K562 treated with DMSO at 1 percent for 48 hours (cell line): ENCODE results near the gene NDUFV1. TPM values are rescaled to one million over a fixed set of nuclear protein-coding genes. Genes with fewer than 3 reads are reported as not detected.

Experiments
- total RNA-seq: library from RNA; unstranded; fragments of 300-600 nt; gene quantifications from 2 replicates; pipeline ENCODE4 v1.2.3, GENCODE V29; 2022; ENCODE audit warnings: low replicate concordance; ENCODE audit errors: extremely low read depth

NDUFV1 gene
- total RNA-seq = not detected in 2 replicates

GRCh38 chr11:67606492-67607295 is at the start of gene NDUFV1:
Gene NDUFV1 (plus strand): TSS chr11:67606936. CDS start chr11:67607005, 69 bp downstream.

GRCh38 chr11:67583247-67584204 is 23.2 kb upstream of the NDUFV1 start, which contains the start of gene GSTP1:
Gene GSTP1 (plus strand): TSS chr11:67583812. CDS start chr11:67583844, 32 bp downstream.

GRCh38 chr11:67629386-67630227 is 22.9 kb downstream of the NDUFV1 start, which contains the start of gene NUDT8:
Gene NUDT8 (minus strand): TSS chr11:67629937. CDS start chr11:67629911, 26 bp downstream.

GRCh38 chr11:67639438-67639859 is 32.7 kb downstream of the NDUFV1 start, which contains the start of gene TBX10:
Gene TBX10 (minus strand): TSS chr11:67639763. CDS start chr11:67639472, 291 bp downstream.

Other genes with a start within 250 kb of the NDUFV1 start
- gene CLCF1, start 233.3 kb upstream of the NDUFV1 start, total RNA-seq = not detected in 2 replicates
- gene RAD9A, start 214.9 kb upstream of the NDUFV1 start, total RNA-seq = not detected in 2 replicates
- gene PPP1CA, start 205.1 kb upstream of the NDUFV1 start, total RNA-seq = 468 TPM in 1 of 2 replicates, not detected in the other
- gene TBC1D10C, start 202.9 kb upstream of the NDUFV1 start, total RNA-seq = not detected in 2 replicates
- not detected in 2 replicates for gene CARNS1, start 191.3 kb upstream of the NDUFV1 start, total RNA-seq
- gene RPS6KB2, start 178.4 kb upstream of the NDUFV1 start, total RNA-seq = not detected in 2 replicates
- gene PTPRCAP, start 169.3 kb upstream of the NDUFV1 start, total RNA-seq = not detected in 2 replicates
- 458 TPM in 1 of 2 replicates, not detected in the other for gene CORO1B, start 163.5 kb upstream of the NDUFV1 start, total RNA-seq
- gene GPR152, start 154.2 kb upstream of the NDUFV1 start, total RNA-seq = not detected in 2 replicates
- gene CABP4, start 151.6 kb upstream of the NDUFV1 start, total RNA-seq = not detected in 2 replicates
- not detected in 2 replicates for gene TMEM134, start 137.7 kb upstream of the NDUFV1 start, total RNA-seq
- not detected in 2 replicates for gene AIP, start 123.9 kb upstream of the NDUFV1 start, total RNA-seq
- gene PITPNM1, start 101.6 kb upstream of the NDUFV1 start, total RNA-seq = not detected in 2 replicates
- gene CDK2AP2, start 98.8 kb upstream of the NDUFV1 start, total RNA-seq = not detected in 2 replicates
- gene CABP2, start 83.5 kb upstream of the NDUFV1 start, total RNA-seq = not detected in 2 replicates
- gene GSTP1, start 23.1 kb upstream of the NDUFV1 start, total RNA-seq = 2,352 TPM in 1 of 2 replicates, not detected in the other
- not detected in 2 replicates for gene NUDT8, start 23.0 kb downstream of the NDUFV1 start, total RNA-seq
- gene TBX10, start 32.8 kb downstream of the NDUFV1 start, total RNA-seq = not detected in 2 replicates
- gene ACY3, start 43.8 kb downstream of the NDUFV1 start, total RNA-seq = not detected in 2 replicates
- gene ALDH3B2, start 67.7 kb downstream of the NDUFV1 start, total RNA-seq = not detected in 2 replicates